Suppressor macrophage treated with lipopolysaccharide for 1 hour (primary cell): ENCODE data around the gene HBG1.

Experiments
- DNase-seq, 3 donors: peaks; one replicate each; pipeline ENCODE4 v3.0.0-alpha.2; 2020 to 2022

Gene HBG1

DNA sequence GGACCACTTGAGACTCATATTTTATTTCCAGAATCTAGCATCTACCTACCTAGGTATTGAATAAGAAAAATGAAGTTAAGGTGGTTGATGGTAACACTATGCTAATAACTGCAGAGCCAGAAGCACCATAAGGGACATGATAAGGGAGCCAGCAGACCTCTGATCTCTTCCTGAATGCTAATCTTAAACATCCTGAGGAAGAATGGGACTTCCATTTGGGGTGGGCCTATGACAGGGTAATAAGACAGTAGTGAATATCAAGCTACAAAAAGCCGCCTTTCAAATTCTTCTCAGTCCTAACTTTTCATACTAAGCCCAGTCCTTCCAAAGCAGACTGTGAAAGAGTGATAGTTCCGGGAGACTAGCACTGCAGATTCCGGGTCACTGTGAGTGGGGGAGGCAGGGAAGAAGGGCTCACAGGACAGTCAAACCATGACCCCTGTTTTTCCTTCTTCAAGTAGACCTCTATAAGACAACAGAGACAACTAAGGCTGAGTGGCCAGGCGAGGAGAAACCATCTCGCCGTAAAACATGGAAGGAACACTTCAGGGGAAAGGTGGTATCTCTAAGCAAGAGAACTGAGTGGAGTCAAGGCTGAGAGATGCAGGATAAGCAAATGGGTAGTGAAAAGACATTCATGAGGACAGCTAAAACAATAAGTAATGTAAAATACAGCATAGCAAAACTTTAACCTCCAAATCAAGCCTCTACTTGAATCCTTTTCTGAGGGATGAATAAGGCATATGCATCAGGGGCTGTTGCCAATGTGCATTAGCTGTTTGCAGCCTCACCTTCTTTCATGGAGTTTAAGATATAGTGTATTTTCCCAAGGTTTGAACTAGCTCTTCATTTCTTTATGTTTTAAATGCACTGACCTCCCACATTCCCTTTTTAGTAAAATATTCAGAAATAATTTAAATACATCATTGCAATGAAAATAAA, 24.8 kb downstream of the HBG1 start:
- DNase-seq: no peak

DNA sequence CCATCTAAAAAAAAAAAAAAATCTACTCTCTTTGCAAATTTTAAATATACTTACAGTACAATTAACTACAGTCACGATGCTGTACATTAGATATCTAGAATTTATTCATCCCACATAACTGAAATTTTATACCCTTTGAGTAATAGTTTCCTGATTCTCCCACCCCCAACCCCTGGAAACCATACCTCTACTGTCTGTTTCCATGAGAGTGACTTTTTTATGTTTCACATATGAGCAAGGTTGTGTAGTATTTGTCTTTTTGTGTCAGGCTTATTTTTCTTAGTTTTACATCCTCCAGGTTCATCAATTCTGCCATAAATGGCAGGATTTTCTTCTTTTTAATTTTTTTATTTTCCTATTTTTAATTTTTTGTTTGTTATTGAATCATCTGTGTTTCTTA, 26.0 kb downstream of the HBG1 start:
- DNase-seq: no peak

DNA sequence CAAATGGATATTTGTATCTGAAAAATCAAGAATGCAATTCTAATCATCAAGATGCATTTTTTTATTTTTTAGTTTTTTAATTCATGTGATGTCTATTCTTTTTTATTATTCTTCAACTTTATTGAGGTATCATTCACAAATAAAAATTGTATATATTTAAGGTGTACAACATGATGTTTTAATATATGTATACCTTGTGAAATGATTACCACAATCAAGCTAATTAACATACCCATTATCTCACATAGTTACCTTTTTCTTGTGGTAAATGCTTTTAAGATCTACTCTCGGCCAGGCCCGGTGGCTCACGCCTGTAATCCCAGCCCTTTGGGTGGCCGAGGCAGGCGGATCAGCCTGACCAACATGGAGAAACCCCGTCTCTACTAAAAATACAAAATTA, 26.5 kb downstream of the HBG1 start:
- DNase-seq: no peak

DNA sequence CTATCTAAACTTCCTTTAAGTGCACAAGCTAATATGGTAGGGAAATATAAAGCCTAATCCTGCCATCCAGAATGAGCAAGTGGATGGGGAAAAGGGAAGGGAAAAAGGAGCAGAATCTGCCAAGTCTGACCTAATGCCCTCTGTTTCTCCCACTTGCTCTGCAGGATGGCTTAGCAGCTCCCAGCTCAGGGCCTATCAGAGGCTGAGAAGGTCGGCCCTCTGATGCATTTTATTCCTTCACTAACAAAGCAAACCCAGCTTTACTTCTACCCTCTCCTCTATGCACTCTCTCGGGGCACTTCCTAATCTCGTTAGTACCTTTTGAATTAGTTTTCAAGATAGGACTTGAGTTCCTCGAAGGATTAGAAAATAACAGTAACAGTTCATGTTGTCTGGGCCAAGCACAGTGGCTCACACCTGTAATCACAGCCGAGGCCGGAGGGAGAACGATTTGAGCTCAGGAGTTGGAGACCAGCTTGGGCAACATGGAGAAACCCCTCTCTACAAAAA, 39.2 kb downstream of the HBG1 start:
- no peak for DNase-seq

DNA sequence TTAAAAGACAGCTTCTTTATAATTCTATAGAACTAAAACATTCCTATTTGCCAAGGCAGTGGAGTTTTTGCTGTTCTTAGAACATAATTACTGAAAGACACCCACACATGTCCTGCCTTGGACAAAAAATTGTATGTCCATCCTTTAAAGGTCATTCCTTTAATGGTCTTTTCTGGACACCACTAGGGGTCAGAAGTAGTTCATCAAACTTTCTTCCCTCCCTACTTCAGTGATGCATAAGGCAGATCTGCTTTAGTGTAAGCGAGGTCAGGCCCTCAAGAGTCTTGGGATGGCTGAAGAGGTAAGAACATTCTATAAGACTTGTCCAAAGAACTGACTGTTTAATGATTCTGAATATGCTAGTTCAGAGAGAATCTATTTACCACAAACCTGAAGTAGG, 44.9 kb downstream of the HBG1 start:
- DNase-seq: peak; percentile 46 to 70 (median 66)

DNA sequence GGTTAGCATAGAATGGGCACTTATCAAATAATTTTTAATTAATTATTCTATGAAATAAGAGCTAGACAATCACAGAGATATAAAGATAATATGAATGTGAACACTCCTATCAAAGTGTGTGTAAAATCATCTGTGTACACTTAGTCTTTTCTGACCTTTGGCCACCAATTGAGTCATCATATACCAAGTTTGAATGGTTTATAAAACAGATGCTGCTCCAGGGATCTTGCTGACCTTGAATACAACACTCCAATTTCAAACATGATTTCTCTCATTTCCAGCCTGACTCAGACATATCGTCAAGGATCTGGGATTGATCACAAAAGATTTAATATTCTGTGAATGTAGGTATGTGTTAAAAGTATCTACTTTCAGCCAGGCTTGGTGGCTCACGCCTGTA, 46.3 kb downstream of the HBG1 start:
- DNase-seq: no peak

DNA sequence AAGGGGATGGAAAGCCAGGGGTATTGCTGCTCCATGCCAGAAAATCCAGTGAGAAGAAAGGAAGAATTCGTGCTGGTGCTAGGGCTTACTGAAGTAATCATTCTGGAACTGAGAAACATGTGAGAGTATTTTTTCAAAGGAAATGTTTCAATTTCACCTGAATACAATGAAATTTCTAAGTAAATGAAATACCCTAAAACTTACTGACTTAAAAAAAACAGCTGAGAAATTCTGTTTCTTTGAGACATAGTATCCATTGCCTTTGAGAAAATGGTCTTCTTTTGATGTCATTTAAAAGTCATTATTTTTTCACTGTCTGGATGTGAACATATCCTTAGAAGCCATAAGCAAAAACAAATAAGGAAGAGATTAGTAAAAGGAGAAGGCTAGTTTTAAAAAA, 49.1 kb downstream of the HBG1 start, which contains the start of gene OR51V1:
OR51V1 (minus strand) TSS at position 101 of the 400 bp plus-strand sequence; CDS start at position 101, 0 bp downstream.
- DNase-seq: no peak

DNA sequence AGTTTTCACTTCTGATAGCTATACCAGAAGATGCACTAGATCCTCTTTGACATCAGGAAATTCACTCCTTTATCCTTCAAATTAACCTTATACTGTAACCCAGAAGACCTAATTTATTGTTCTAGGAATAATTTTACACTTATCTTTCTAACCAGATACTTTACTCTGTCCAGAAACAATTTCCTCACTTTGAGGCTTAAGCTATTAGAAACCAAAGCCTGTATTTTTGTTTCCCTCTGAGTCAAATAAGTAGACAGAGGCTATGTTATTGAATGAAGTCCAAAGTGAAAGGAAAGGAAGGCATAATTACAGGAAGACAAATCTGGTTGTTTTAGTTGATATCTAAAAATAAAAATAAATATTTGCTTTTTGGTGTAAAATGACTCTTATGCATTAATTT, 51.4 kb downstream of the HBG1 start:
- DNase-seq: no peak
